ENCODE results near the gene GUCY1B1.
"Not testable (repeated sequence)": the region's sequence is repeated elsewhere in the genome, so short reads cannot be mapped to it uniquely, and the experiment has no call there.

Gene GUCY1B1

DNA sequence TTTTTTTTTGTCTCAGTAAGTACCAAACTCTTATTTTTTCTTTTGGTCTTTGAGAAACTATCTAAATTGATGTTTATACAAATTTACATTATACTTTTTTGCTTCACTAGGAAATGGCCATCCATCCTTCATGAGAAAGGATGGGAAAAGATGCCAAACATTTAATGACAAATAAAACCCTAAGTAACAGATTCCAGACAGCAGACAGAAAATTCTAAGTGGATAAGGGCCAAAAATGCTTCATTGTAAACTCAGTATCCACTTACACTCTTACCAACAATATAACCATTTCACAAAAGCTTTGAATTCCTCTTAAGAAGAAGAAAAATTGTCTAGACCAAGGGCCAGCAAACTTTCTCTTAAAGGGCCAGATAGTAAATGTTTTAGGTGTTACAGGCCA is 3.5 kb downstream of the GUCY1B1 start:
- no peak for DNase-seq

DNA sequence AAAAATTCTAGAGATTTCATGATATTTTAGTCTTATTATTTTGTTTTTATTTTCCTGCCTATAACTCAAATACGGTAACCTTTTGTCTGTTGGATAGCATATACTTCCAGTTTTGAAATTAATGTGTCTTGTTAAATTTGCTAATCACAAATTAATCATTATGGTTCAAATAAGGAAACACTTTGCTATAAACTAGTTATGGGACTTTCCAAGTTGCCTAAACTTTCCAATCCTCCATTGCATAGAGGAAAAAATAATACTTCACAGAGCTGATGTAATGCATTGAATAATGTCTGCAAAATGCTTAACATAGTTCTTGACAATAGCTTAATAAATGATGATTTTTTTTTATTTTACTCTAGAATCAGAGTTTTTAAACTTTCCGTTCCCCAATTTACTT is 4.7 kb downstream of the GUCY1B1 start:
- no peak for DNase-seq

- no peak for DNase-seq
Measured at GRCh38 chr4:155765149-155765548, 6.3 kb downstream of the GUCY1B1 start.

- no peak for DNase-seq
Measured at GRCh38 chr4:155766622-155767021, 7.8 kb downstream of the GUCY1B1 start.

- no peak for DNase-seq
Measured at GRCh38 chr4:155768370-155768769, 9.5 kb downstream of the GUCY1B1 start.

GRCh38 chr4:155769090-155769489 is 10.3 kb downstream of the GUCY1B1 start:
- DNase-seq = no peak

DNA sequence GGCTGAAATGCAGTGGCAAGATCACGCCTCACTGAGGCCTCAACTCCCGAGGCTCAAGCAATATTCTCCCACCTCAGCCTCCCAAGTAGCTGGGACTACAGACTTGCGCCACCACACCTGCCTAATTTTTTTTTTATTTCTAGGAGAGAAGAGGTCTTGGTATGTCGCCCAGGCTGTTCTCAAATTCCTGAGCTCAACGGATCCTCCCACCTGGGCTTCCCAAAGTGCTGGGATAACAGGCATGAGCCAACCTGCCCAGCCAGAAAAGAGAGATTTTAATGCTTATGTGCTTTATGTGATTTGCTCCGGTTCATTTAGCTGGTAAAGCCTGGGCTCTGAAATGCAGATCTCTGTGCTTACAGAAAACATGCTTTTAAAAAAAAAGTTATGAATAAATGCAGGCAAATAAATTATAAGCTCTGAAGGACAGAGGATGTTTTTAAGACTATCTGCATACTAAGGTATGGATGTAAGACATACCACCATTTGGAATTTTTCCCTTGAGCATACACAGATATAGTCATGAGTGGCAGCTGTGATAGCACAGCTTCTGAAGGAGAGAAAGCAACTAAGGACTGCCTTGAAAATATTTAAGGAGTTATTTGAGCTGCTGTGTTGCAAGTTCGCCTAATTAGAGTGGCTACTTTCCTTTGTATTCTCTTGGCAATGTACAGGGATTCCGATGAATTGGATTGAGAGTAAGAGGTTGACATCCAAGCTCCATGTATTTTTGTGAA is 13.8 kb downstream of the GUCY1B1 start:
- no peak for DNase-seq

DNA sequence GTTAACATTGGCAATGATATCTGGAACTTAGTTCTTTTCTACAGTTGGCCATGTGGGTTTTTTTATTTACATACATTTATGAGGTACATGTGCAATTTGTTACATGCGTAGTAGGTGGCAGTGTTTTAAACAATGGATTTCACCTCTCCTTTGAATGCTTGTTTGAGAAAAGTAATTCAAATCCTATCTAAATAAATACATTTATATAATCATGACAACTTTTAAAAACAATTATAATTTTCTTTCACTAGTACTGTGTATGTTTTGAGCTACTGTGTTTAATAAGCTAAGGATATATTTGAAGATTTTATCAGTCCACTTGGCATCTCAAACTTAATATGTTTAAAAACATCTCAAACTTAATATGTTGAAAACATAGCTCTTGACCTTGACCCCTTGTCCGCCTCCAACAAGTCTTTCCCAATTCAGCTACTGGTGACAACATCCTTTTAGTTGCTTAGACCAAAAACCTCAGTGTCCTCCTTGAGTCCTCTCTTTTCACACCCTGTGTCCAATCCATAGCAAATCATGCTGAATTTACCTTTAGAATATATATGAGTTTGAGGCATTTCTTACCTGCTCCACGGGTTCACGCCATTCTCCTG is 14.5 kb downstream of the GUCY1B1 start:
- DNase-seq = no peak

DNA sequence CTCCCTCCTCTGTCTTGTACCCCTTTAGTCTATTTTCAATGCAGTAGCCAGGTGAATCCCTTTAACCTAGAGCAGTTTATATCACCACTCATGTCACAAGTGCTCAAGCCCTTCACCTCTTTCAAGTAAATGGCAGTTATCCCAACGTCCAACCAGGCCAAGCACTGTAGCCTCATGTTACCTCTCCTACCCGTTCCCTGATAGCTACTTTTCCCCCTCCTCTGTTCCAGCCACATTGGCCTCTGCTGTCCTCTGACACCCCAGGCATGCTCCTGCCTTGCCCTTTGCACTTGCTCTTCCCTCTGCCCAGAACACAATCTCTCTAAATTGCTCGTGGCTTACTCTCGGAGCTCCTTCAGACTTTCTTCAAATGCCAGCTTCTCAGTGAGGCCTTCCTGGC is 15.2 kb downstream of the GUCY1B1 start:
- no peak for DNase-seq

- no peak for DNase-seq
Measured at GRCh38 chr4:155777971-155778735, 19.3 kb downstream of the GUCY1B1 start.

GRCh38 chr4:155780775-155781174 is 22.0 kb downstream of the GUCY1B1 start:
- DNase-seq = no peak

GRCh38 chr4:155781249-155781831 is 22.5 kb downstream of the GUCY1B1 start:
- DNase-seq = no peak

- no peak for DNase-seq
Measured at GRCh38 chr4:155784637-155785036, 25.8 kb downstream of the GUCY1B1 start.

GRCh38 chr4:155785828-155786227 is 27.0 kb downstream of the GUCY1B1 start:
- DNase-seq = no peak

GRCh38 chr4:155787113-155787710 is 28.4 kb downstream of the GUCY1B1 start:
- peak; percentile 85 for DNase-seq

DNA sequence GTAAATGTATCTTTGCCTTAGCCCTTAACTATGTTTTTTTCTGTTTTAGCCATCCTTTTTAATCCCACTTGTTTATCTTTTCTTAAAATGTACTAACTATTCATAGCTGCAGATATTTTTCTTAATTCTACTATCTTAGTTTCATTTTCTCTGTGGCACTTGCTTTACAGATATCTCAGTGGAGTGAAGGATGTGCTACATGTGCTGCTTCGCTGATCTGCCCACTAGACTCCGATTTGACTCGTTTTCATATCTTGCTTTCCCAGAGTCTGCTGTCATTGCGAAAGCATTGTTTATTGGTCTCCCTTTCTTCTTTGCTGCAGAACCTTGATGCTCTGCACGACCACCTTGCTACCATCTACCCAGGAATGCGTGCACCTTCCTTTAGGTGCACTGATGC is 30.6 kb downstream of the GUCY1B1 start:
- peak; percentile 84 for DNase-seq

DNA sequence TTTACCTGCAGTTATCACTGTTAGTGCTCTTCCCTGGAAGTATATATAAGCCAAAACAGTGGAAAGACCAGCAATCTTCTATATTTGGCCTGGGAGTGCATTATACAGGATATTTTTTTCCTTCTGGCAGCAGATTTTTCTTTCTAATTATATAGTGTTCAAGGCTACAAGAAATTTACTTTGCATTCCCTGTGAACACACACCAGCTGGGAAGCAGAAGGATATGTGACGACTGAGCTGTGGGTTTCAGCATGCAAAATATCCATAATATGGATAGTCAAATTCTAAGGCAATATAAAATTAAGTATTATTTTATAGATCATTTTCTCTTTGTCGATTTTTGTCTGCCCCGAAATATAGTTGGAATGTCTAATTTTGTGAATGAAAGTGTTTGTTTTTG is 31.2 kb downstream of the GUCY1B1 start:
- no peak for DNase-seq

DNA sequence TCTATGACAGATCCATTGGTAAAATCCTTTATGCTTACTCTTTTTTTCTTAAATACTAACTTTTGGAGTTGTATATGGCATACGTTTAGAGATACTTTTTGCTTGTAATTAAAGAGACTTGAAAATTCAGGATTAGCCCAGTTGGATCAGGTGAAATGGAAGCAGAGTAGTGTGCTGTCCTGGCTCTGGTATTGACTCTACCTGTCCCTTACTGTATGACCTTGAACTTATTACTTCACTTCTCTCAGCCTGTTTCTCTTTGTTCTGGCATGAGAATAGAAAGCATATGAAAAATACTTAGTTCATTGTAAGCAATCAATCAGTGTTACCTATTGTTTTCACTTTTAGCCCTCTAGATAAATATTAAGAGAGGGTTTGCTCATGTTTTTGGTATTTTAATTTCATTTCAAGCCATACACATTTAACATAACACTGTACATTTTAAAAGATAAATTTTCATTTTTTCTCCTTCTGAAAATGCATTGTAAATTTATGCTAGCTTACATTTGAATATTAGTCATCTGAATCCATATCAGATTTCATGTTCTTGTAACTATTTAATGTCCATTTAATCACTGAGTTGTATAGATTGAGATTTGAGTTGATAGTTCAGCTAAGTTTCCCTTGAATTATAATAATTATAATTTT is 35.9 kb downstream of the GUCY1B1 start:
- DNase-seq = no peak

GRCh38 chr4:155795991-155796390 is 37.2 kb downstream of the GUCY1B1 start:
- DNase-seq = peak; percentile 67

DNA sequence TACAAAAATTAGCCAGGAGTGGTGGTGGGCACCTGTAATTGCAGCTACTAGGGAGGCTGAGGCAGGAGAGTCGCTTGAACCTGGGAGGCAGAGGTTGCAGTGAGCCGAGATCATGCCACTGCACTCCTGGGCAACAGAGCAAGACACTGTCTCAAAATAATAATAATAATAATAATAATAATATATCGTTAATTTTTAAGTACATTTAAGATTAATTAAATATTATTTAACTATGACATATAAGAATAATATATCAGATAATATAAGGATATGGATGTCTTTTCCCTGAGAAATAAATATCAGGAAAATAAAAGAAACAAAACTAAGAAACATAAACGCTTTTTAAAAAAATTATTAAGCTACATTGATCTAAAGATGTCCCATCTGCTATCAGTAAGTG is 38.8 kb downstream of the GUCY1B1 start:
- not testable (repeated sequence) for DNase-seq

DNA sequence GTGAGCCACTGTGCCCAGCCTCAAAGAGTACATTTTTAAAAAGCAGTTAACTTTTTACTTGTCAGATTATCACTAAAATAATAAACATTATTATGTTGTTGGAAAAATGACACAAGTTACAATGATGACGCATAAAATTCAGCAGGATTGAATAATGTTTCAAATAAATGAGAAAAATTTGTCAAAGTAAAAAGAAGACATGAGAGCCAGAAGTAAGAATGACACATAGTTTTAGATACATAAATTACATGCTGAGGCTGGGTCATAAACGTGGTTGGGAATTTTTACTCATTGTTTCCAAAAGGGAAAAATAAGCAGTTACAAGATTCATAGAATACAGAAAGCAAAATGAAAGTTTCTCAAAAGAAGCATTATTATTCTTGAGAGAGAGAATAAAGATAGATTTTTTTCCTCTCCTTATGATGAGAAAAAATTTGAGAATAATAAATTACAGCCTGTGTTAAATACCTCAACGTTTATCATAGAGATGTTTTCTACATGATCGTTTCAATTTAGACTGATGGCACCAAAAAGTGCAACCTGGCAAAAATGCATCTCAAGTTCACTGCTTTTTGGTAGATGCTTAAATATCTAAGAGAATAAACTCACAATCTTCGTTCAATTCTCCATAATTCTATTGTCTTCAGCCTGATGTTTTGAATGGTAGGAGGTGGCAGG is 40.4 kb downstream of the GUCY1B1 start:
- DNase-seq = no peak

DNA sequence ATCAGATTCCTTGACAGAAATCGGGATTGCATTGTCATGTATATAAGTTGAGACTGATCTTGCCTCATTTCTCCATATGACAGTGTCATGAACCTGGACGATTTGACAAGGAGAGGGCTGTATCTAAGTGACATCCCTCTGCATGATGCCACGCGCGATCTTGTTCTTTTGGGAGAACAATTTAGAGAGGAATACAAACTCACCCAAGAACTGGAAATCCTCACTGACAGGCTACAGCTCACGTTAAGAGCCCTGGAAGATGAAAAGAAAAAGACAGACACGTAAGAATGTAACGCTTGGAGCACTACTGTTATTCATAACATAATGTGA is 40.9 kb downstream of the GUCY1B1 start:
- DNase-seq = no peak
